ENCODE results near the gene GSDMA. TPM values are rescaled to one million over a fixed set of nuclear protein-coding genes. Genes with fewer than 3 reads are reported as not detected.

The GSDMA gene
- total and polyA plus RNA-seq, 10 of the 15 experiments (the other 5 are each of a cell fraction or from before 2014, with no cell fraction given) = 0.04 to 0.11 TPM; not detected in 8

DNA sequence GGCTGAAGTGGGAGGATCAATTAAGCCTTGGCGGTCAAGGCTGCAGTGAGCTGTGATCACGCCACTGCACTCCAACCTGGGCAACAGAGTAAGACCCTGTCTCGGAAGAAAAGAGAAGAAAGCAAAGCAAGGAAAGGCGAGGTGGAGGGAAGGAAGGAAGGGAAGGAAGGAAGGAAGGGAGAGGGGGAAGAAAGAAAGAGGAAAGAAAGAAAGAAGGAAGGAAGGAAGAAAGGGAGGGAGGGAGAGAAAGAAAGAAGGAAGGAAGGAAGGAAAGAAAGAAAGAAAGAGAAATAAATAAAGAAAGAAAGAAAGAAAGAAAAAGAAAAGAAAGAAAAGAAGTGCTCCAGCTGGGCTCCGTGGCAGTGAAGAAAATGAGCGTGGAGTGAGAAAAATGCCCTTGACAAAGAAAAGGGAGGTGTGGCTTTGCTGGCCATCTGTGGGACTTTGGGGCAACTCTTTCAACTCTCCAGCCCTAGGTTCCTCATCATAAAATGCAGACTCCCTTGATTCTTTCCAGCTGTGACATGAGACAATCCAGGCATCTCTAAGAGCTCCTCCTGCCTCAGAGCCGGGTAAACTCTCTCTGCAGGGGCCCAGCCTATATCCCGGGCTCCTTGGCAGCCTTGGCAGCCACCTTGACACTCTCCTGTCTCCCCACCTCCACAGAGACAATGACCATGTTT is 2.4 kb downstream of the GSDMA start:
- ChIA-PET RAD21 (ENCODE audit: unreplicated experiment) (no interaction called here), SMC1A (ENCODE audit: uncharacterized antibody, unreplicated experiment) (interaction anchor here (1.7 kb wide), 1 partner anchor 15 kb away, joined by 5 read pairs; the partner anchor contains the start of gene PSMD3), CTCF (interaction anchor here (1.2 to 1.4 kb wide), 2 partner anchors 8 to 15 kb away, joined by 5 read pairs; partner anchors contain the start of gene PSMD3), POLR2A (interaction anchor here (1.8 kb wide), 1 partner anchor 12 kb away, joined by 4 read pairs; no protein-coding TSS in a partner anchor)
- no peak overlapping the region for H3K9ac ChIP-seq (ENCODE audit: control insufficient read depth, insufficient read depth, low read length)
- no peak for TF ChIP-seq NFYB (IDR thresholded peaks at IDR 0.05; ENCODE audit: insufficient read depth, low read depth, low read length)
- no peak for TF ChIP-seq RELA (IDR thresholded peaks at IDR 0.05; ENCODE audit: borderline replicate concordance, partially characterized antibody)
- TF ChIP-seq SPI1 (IDR thresholded peaks at IDR 0.05; ENCODE audit: borderline replicate concordance, insufficient read depth, low read depth, low read length) = no peak
- TF ChIP-seq PAX8 (IDR thresholded peaks at IDR 0.05) = no peak
- no peak for TF ChIP-seq RAD51 (IDR thresholded peaks at IDR 0.05)
- TF ChIP-seq, protein P1, sequence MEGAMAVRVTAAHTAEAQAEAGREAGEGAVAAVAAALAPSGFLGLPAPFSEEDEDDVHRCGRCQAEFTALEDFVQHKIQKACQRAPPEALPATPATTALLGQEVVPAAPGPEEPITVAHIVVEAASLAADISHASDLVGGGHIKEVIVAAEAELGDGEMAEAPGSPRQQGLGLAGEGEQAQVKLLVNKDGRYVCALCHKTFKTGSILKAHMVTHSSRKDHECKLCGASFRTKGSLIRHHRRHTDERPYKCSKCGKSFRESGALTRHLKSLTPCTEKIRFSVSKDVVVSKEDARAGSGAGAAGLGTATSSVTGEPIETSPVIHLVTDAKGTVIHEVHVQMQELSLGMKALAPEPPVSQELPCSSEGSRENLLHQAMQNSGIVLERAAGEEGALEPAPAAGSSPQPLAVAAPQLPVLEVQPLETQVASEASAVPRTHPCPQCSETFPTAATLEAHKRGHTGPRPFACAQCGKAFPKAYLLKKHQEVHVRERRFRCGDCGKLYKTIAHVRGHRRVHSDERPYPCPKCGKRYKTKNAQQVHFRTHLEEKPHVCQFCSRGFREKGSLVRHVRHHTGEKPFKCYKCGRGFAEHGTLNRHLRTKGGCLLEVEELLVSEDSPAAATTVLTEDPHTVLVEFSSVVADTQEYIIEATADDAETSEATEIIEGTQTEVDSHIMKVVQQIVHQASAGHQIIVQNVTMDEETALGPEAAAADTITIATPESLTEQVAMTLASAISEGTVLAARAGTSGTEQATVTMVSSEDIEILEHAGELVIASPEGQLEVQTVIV (IDR thresholded peaks at IDR 0.05; ENCODE audit: borderline replicate concordance, partially characterized antibody) = no peak
- no peak for TF ChIP-seq ZNF217 (IDR thresholded peaks at IDR 0.05)
- no peak for TF ChIP-seq ZBED1 (IDR thresholded peaks at IDR 0.05; ENCODE audit: borderline replicate concordance)
- TF ChIP-seq RAD21 (IDR thresholded peaks at IDR 0.05; ENCODE audit: insufficient read depth, low read depth, low read length) = no peak
- TF ChIP-seq, protein P2, sequence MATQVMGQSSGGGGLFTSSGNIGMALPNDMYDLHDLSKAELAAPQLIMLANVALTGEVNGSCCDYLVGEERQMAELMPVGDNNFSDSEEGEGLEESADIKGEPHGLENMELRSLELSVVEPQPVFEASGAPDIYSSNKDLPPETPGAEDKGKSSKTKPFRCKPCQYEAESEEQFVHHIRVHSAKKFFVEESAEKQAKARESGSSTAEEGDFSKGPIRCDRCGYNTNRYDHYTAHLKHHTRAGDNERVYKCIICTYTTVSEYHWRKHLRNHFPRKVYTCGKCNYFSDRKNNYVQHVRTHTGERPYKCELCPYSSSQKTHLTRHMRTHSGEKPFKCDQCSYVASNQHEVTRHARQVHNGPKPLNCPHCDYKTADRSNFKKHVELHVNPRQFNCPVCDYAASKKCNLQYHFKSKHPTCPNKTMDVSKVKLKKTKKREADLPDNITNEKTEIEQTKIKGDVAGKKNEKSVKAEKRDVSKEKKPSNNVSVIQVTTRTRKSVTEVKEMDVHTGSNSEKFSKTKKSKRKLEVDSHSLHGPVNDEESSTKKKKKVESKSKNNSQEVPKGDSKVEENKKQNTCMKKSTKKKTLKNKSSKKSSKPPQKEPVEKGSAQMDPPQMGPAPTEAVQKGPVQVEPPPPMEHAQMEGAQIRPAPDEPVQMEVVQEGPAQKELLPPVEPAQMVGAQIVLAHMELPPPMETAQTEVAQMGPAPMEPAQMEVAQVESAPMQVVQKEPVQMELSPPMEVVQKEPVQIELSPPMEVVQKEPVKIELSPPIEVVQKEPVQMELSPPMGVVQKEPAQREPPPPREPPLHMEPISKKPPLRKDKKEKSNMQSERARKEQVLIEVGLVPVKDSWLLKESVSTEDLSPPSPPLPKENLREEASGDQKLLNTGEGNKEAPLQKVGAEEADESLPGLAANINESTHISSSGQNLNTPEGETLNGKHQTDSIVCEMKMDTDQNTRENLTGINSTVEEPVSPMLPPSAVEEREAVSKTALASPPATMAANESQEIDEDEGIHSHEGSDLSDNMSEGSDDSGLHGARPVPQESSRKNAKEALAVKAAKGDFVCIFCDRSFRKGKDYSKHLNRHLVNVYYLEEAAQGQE (IDR thresholded peaks at IDR 0.05; ENCODE audit: low read depth, low read length) = no peak
- TF ChIP-seq RFX5 (IDR thresholded peaks at IDR 0.05; ENCODE audit: low read depth, low read length) = no peak
- TF ChIP-seq, protein P3, sequence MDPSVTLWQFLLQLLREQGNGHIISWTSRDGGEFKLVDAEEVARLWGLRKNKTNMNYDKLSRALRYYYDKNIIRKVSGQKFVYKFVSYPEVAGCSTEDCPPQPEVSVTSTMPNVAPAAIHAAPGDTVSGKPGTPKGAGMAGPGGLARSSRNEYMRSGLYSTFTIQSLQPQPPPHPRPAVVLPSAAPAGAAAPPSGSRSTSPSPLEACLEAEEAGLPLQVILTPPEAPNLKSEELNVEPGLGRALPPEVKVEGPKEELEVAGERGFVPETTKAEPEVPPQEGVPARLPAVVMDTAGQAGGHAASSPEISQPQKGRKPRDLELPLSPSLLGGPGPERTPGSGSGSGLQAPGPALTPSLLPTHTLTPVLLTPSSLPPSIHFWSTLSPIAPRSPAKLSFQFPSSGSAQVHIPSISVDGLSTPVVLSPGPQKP (IDR thresholded peaks at IDR 0.05; ENCODE audit: low read depth, low read length) = no peak
- TF ChIP-seq POU2F2 (IDR thresholded peaks at IDR 0.05; ENCODE audit: borderline replicate concordance, low read depth, low read length) = no peak
- TF ChIP-seq ZNF24 (IDR thresholded peaks at IDR 0.05) = no peak
- H3K4me3 ChIP-seq = no peak overlapping the region
- WGBS (ENCODE audit: insufficient coverage, insufficient replicate concordance, low lambda C conversion rate, missing lambda C conversion rate) = 47% methylated on average over 8 of the region's 8 CpGs
- no peaks in the 10 kb centered on the region for H3K27me3 ChIP-seq (replicated peaks in 1 of 2; ENCODE audit: control insufficient read depth in 2 of 2, insufficient read depth in 2 of 2, low read length in 1 of 2)
- no peak for ATAC-seq
- no peak overlapping the region for H3K27ac ChIP-seq (ENCODE audit: control insufficient read depth, insufficient read depth)
- FAIRE-seq = no peak
- no peak overlapping the region for H2AFZ ChIP-seq (ENCODE audit: control insufficient read depth, low read depth, low read length)
- H3K9me3 ChIP-seq (replicated peaks; ENCODE audit: control insufficient read depth, insufficient read depth, low read length) = no peaks in the 10 kb centered on the region
- no peaks in the 10 kb centered on the region for H4K20me1 ChIP-seq (ENCODE audit: control insufficient read depth, insufficient read depth)
- intact Hi-C loops (cut with micrococcal nuclease; ENCODE audit: unreplicated experiment) (no loop called here), in situ Hi-C loops (cut with MboI) (no loop called here)
- no peaks in the 10 kb centered on the region; the same call in 1 of the 2 replicates for H3K4me1 ChIP-seq (ENCODE audit: control insufficient read depth, insufficient read depth, low read length)
- H3K79me2 ChIP-seq (ENCODE audit: control insufficient read depth, insufficient read depth, low read length) = no peaks in the 10 kb centered on the region
- BruUV-seq (replicated peaks) = no TSS peak
- H3K4me2 ChIP-seq (ENCODE audit: control insufficient read depth, insufficient read depth) = no peak overlapping the region
- DNase-seq (ENCODE audit: low read depth, low spot score) = no peak
- H3K36me3 ChIP-seq (ENCODE audit: control insufficient read depth in 2 of 2, insufficient read depth in 2 of 2, low read length in 1 of 2) = no peaks in the 10 kb centered on the region

Measured in GM12878 (cell line).